Mesenchymal stem cell (in vitro differentiated cells and primary cell): Measurements from ENCODE around the gene TNNI3.

Experiments used
- DNase-seq: peaks from one replicate; pipeline ENCODE4 v3.0.0-alpha.2; 2013
- H2AFZ ChIP-seq: one replicate; pipeline ENCODE4 v1.6.1; 2013; ENCODE audit warnings: low read depth, mild to moderate bottlenecking, control low read depth, inconsistent platforms, low read length, moderate library complexity
- H2AK5ac ChIP-seq: 2 replicates; pipeline ENCODE4 v1.6.1; 2013; ENCODE audit warnings: low read length, moderate library complexity, mild to moderate bottlenecking, inconsistent platforms; ENCODE audit not compliant: severe bottlenecking
- H2BK120ac ChIP-seq: one replicate; pipeline ENCODE4 v1.6.1; 2013; ENCODE audit warnings: low read depth, mild to moderate bottlenecking, inconsistent platforms, low read length, moderate library complexity
- H2BK12ac ChIP-seq, 2 experiments: one replicate each; pipeline ENCODE4 v1.6.1; 2013; ENCODE audit warnings: inconsistent platforms in 2 of 2, low read length in 2 of 2, mild to moderate bottlenecking in 2 of 2, moderate library complexity in 2 of 2, control low read depth in 1 of 2
- H2BK15ac ChIP-seq: one replicate; pipeline ENCODE4 v1.6.1; 2013; ENCODE audit warnings: mild to moderate bottlenecking, low read depth, inconsistent platforms; ENCODE audit not compliant: poor library complexity, severe bottlenecking
- H2BK5ac ChIP-seq: 2 replicates; pipeline ENCODE4 v1.6.1; 2013; ENCODE audit warnings: low read depth, mild to moderate bottlenecking, low read length, control low read depth, inconsistent platforms; ENCODE audit not compliant: poor library complexity, severe bottlenecking
- H3K14ac ChIP-seq, 2 experiments: one replicate each; pipeline ENCODE4 v1.6.1; 2013; ENCODE audit warnings: inconsistent platforms in 2 of 2, low read length in 2 of 2, control low read depth in 1 of 2, mild to moderate bottlenecking in 1 of 2, moderate library complexity in 1 of 2
- H3K18ac ChIP-seq, 2 experiments: one replicate each; pipeline ENCODE4 v1.6.1; 2013; ENCODE audit warnings: inconsistent platforms in 2 of 2, low read length in 2 of 2, control low read depth in 1 of 2, low read depth in 1 of 2, mild to moderate bottlenecking in 1 of 2
- H3K23ac ChIP-seq, 2 experiments: one replicate each; pipeline ENCODE4 v1.6.1; 2013; ENCODE audit warnings: inconsistent platforms in 2 of 2, low read length in 2 of 2, mild to moderate bottlenecking in 2 of 2, moderate library complexity in 2 of 2, control low read depth in 1 of 2
- H3K27ac ChIP-seq: 2 replicates; pipeline ENCODE4 v1.5.1; 2013; ENCODE audit warnings: mild to moderate bottlenecking, moderate library complexity, low read length, control low read depth, inconsistent platforms; ENCODE audit not compliant: poor library complexity, severe bottlenecking
- H3K27me3 ChIP-seq, 2 experiments: 2 replicates each; pipeline versions ENCODE4 v1.6.1 to v1.7.0; 2013; ENCODE audit warnings: low read length in 2 of 2, mild to moderate bottlenecking in 2 of 2, moderate library complexity in 2 of 2, control low read depth in 1 of 2, inconsistent platforms in 1 of 2; ENCODE audit not compliant: control insufficient read depth in 1 of 2, insufficient read depth in 1 of 2
- H3K36me3 ChIP-seq, 2 experiments: 2 replicates each; pipeline versions ENCODE4 v1.6.1 to v1.7.0; 2013; ENCODE audit warnings: low read length in 2 of 2, control low read depth in 1 of 2, inconsistent platforms in 1 of 2, low read depth in 1 of 2, mild to moderate bottlenecking in 1 of 2; ENCODE audit not compliant: insufficient read depth in 2 of 2, control insufficient read depth in 1 of 2
- H3K4ac ChIP-seq, 2 experiments: one replicate each; pipeline ENCODE4 v1.6.1; 2013; ENCODE audit warnings: inconsistent platforms in 2 of 2, low read length in 2 of 2, mild to moderate bottlenecking in 2 of 2, moderate library complexity in 2 of 2, control low read depth in 1 of 2, low read depth in 1 of 2
- H3K4me1 ChIP-seq: 2 replicates; pipeline ENCODE4 v1.6.1; 2013; ENCODE audit warnings: low read depth, low read length, control low read depth; ENCODE audit not compliant: control insufficient read depth, insufficient read depth
- H3K4me2 ChIP-seq: 2 replicates; pipeline ENCODE4 v1.6.1; 2013; ENCODE audit warnings: low read length, mild to moderate bottlenecking, inconsistent platforms; ENCODE audit not compliant: poor library complexity, severe bottlenecking
- H3K4me3 ChIP-seq, 2 experiments: 2 replicates each; pipeline versions ENCODE4 v1.5.1 to v1.7.0; 2013; ENCODE audit warnings: low read length in 2 of 2, mild to moderate bottlenecking in 2 of 2, control low read depth in 1 of 2, low read depth in 1 of 2; ENCODE audit not compliant: insufficient read depth in 1 of 2
- H3K79me1 ChIP-seq: replicated peaks from 2 replicates; pipeline ENCODE4 v1.6.1; 2013; ENCODE audit warnings: mild to moderate bottlenecking, control low read depth, low read length, inconsistent platforms; ENCODE audit not compliant: poor library complexity, severe bottlenecking
- H3K9ac ChIP-seq: 2 replicates; pipeline ENCODE4 v1.7.0; 2013; ENCODE audit warnings: mild to moderate bottlenecking, low read length, moderate library complexity
- H3K9me3 ChIP-seq: 2 replicates; pipeline ENCODE4 v1.7.0; 2013; ENCODE audit warnings: mild to moderate bottlenecking, low read length; ENCODE audit not compliant: control insufficient read depth
- H4K8ac ChIP-seq: one replicate; pipeline ENCODE4 v1.6.1; 2013; ENCODE audit warnings: inconsistent platforms, mild to moderate bottlenecking, low read length, moderate library complexity
- H4K91ac ChIP-seq: one replicate; pipeline ENCODE4 v1.6.1; 2013; ENCODE audit warnings: mild to moderate bottlenecking, low read length, inconsistent platforms
- WGBS: methylation state at CpG from one replicate; pipeline ENCODE4 v1.1.7; 2013; ENCODE audit warnings: mixed read lengths; 5-methylcytosine and 5-hydroxymethylcytosine counted together

TNNI3 gene

DNA sequence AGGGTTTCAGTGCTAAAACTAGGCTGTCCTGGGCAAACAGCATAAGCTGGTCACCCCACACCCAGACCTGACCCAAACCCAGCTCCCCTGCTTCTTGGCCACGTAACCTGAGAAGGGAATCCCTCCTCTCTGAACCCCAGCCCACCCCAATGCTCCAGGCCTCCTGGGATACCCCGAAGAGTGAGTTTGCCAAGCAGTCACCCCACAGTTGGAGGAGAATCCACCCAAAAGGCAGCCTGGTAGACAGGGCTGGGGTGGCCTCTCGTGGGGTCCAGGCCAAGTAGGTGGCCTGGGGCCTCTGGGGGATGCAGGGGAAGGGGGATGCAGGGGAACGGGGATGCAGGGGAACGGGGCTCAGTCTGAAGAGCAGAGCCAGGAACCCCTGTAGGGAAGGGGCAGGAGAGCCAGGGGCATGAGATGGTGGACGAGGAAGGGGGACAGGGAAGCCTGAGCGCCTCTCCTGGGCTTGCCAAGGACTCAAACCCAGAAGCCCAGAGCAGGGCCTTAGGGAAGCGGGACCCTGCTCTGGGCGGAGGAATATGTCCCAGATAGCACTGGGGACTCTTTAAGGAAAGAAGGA is 42.9 kb downstream of the TNNI3 start:
- Histone ChIP-seq H4K8ac (no peak overlapping the region), H3K27me3 (no peaks in the 10 kb centered on the region), H3K4me3 (peak overlapping the region in 1 of 2 experiments; percentile 47), H3K4me2 (no peak overlapping the region), H2BK120ac (no peak overlapping the region), H3K79me1 (peaks cover 26% of the 10 kb centered on the region), H3K18ac (no peak overlapping the region), H2AK5ac (peak overlapping the region; percentile 41), H3K4me1 (peaks cover 52% of the 10 kb centered on the region), H3K4ac (no peak overlapping the region), H2BK12ac (no peak overlapping the region), H4K91ac (no peak overlapping the region), H3K23ac (no peak overlapping the region), H2BK15ac (no peak overlapping the region), H3K27ac (no peak overlapping the region), H3K9me3 (no peaks in the 10 kb centered on the region), H2AFZ (no peak overlapping the region), H2BK5ac (no peak overlapping the region), H3K14ac (no peak overlapping the region), H3K9ac (peak overlapping the region; percentile 100), H3K36me3 (peaks cover 18 to 40% of the 10 kb centered on the region in 2 experiments)
- WGBS = 94% methylated on average over 8 of the region's 9 CpGs
- no peak for DNase-seq

DNA sequence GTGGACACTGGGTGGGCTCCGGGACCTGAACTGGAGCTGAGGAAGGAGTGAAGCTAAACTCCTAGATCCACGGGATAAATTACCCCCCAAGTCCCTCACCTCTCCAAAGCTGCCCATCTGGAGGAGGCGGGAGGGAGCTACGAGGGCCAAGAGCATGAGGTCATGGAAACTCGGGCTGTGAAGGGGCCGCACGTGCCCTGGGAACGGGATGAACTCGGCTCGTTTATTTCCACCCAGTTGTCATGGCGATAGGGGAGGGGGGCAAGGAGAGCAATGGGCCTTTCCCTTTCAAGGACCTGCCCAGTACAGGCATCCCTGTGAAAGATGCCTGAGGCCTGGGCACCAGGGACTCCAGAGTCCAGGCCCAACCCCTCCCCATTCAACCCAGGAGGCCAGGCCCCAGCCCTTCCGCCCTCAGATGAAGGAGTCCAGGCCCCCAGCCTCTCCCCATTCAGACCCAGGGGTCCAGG is 43.9 kb downstream of the TNNI3 start:
- Histone ChIP-seq H3K18ac (peak overlapping the region in 1 of 2 experiments; percentile 33), H3K4me3 (no peak overlapping the region), H3K9ac (peak overlapping the region; percentile 100), H4K8ac (no peak overlapping the region), H3K9me3 (no peaks in the 10 kb centered on the region), H3K36me3 (peaks cover 27 to 51% of the 10 kb centered on the region in 2 experiments), H2BK15ac (peak overlapping the region; percentile 30), H2BK120ac (no peak overlapping the region), H3K4me1 (peaks cover 49% of the 10 kb centered on the region), H3K79me1 (peaks cover 34% of the 10 kb centered on the region), H2AFZ (no peak overlapping the region), H2AK5ac (peak overlapping the region; percentile 50), H3K23ac (no peak overlapping the region), H3K4ac (no peak overlapping the region), H2BK5ac (peak overlapping the region; percentile 26), H2BK12ac (peak overlapping the region in 1 of 2 experiments; percentile 24), H4K91ac (no peak overlapping the region), H3K27ac (peak overlapping the region; percentile 75), H3K4me2 (peak overlapping the region; percentile 39), H3K14ac (no peak overlapping the region), H3K27me3 (no peaks in the 10 kb centered on the region)
- DNase-seq = peak; percentile 99
- WGBS = 11% methylated on average over 8 of the region's 12 CpGs

DNA sequence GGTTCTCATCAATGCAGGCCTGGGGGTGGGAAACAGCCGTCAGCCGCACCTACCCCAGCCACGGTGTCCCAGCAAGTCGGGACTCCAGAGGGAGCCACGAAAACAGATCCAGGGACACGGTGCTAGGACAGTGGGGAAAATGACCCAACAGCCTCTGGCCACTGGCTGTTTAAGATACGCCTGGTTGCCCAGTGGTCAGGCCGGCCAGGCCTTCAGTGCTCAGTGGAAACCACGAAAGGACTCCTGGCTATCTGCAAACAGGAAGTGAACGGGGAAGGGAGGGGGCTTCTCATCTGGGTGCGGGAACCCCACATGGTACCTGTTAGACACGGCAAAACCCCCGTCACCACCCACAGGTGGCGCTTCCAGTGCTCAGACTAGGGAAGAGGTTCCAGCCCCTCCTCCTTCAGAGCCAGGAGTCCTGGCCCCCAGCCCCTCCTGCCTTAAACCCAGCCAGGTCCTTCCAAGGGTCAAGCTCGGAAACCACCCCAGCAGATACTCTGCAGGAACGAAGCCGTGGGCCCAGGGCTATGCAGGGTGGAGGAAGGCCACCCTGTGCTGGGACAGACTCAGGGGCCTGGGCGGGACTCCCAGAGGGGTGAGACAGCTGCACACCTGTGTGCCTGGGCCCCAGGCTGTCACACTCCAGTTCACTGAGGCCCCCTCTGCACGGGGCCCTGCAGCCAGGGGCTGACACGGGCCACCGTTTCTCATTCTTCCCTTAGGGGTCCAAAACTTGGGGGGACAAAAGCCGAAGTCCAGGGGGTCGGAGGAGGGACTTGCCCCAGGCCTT is 44.6 kb downstream of the TNNI3 start:
- Histone ChIP-seq H3K9me3 (no peaks in the 10 kb centered on the region), H3K4ac (no peak overlapping the region), H3K4me3 (no peak overlapping the region), H3K36me3 (peaks cover 30 to 52% of the 10 kb centered on the region in 2 experiments), H2AFZ (no peak overlapping the region), H2BK5ac (peak overlapping the region; percentile 46), H3K27ac (peak overlapping the region; percentile 75), H3K23ac (no peak overlapping the region), H3K18ac (peak overlapping the region in 1 of 2 experiments; percentile 33), H3K4me2 (peak overlapping the region; percentile 39), H3K14ac (no peak overlapping the region), H3K4me1 (peaks cover 46% of the 10 kb centered on the region), H3K79me1 (peaks cover 36% of the 10 kb centered on the region), H2AK5ac (peak overlapping the region; percentile 50), H4K8ac (peak overlapping the region; percentile 27), H3K9ac (peak overlapping the region; percentile 100), H2BK15ac (peak overlapping the region; percentile 13), H2BK120ac (no peak overlapping the region), H3K27me3 (no peaks in the 10 kb centered on the region), H2BK12ac (peak overlapping the region in 1 of 2 experiments; percentile 29), H4K91ac (peak overlapping the region; percentile 2)
- WGBS = 82% methylated on average over 21 of the region's 23 CpGs
- no peak for DNase-seq

DNA sequence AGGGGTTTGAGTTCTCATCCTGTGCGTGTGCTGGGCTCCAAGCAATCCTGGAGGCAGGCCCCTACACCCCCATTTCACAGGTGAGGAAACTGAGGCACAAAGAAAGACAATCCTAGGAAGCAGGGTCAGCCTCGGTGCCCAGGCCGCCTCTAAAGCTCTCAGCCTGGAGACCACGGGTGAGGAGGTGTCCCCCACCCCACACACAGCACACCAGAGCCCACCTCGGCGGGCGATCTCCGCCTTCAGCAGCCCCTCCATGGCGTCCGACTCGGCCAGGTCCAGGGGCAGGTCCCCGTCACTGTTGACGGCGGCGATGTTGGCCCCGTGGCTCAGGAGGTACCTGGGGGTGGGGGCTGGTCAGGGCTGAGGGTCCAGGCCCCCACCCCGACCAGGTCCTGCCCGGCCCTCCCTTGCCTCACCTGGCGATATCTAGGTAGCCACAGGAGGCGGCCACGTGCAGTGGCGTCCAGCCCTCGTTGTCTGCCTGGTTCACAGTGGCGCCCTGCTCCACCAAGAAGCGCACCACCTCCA is 45.2 kb downstream of the TNNI3 start:
- no peak overlapping the region for H2AK5ac ChIP-seq
- DNase-seq = no peak
- no peak overlapping the region for H3K4me3 ChIP-seq
- H2BK5ac ChIP-seq = no peak overlapping the region
- no peak overlapping the region for H2BK15ac ChIP-seq
- H3K23ac ChIP-seq = no peak overlapping the region
- H3K4ac ChIP-seq = no peak overlapping the region
- H2BK120ac ChIP-seq = no peak overlapping the region
- peak overlapping the region; percentile 100 for H3K9ac ChIP-seq
- no peak overlapping the region for H3K14ac ChIP-seq
- H3K36me3 ChIP-seq = peaks cover 30 to 52% of the 10 kb centered on the region in 2 experiments
- H2BK12ac ChIP-seq = no peak overlapping the region
- WGBS = 98% methylated on average over 25 of the region's 25 CpGs
- H3K27me3 ChIP-seq = no peaks in the 10 kb centered on the region
- no peak overlapping the region for H2AFZ ChIP-seq
- H3K79me1 ChIP-seq = peaks cover 36% of the 10 kb centered on the region
- H3K4me2 ChIP-seq = no peak overlapping the region
- no peaks in the 10 kb centered on the region for H3K9me3 ChIP-seq
- no peak overlapping the region for H4K8ac ChIP-seq
- no peak overlapping the region for H4K91ac ChIP-seq
- no peak overlapping the region for H3K27ac ChIP-seq
- H3K18ac ChIP-seq = no peak overlapping the region
- peaks cover 46% of the 10 kb centered on the region for H3K4me1 ChIP-seq
